SH-SY5Y (cell line): ENCODE results near the gene XRCC1.

Experiments used
- GATA2 ChIP-seq: IDR thresholded peaks from 2 replicates; pipeline ENCODE4 v1.6.1; 2011; ENCODE audit warnings: mild to moderate bottlenecking, low read depth, low read length
- GATA3 ChIP-seq: IDR thresholded peaks from 2 replicates; pipeline ENCODE4 v1.6.1; 2011; ENCODE audit warnings: low read depth, mild to moderate bottlenecking, low read length, moderate library complexity

DNA sequence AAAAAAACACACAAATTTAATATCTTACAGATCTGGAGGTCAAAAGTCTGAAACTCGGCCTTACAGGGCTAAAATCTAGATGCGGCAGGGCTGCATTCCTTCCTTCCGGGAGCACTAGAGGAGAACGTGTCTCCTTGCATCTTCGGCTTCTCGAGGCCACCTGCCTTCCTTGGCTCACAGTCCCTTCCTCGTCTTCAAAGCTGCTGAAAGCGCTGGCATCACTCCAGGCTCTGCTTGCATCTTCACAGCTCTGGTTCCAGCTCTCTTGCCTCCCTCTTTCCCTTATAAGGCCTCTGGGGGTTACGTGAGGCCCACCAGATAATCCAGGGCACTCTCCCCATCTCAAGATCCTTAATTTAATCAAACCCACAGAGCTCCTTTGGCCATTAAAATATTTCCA is 10.5 kb downstream of the XRCC1 start:
- TF ChIP-seq GATA2 (no peak), GATA3 (no peak)
